ENCODE measurements around the gene PPP1R12B.

The PPP1R12B gene

DNA sequence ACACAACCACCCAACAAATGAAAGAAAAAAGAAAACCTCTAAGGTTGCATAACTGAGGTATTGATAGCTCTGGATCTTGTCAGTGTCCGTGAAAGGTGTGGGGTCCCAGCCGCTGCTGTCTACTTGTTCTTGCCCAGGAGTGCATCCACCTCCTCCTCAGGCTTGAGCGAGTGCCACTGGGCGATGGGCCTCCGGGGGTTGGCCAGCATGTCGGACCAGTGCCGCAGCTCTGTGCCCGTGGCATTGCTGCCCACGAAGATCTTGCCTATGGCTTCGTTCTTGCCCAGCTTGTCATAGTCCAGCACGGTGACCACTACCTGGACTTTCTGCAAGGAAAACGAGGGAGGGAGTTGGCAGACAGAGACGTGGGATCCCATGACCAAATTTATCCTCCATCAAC, 248.1 kb downstream of the PPP1R12B start:
- Mint-ChIP-seq H3K9me3 (no peaks in the 10 kb centered on the region), H3K4me3 (no peak overlapping the region), H3K27ac (no peak overlapping the region), H3K36me3 (ENCODE audit: low read depth) (no peaks in the 10 kb centered on the region), H3K27me3 (ENCODE audit: low read depth, poor library complexity) (peaks cover 22% of the 10 kb centered on the region), H3K4me1 (peaks cover 10% of the 10 kb centered on the region)
- TF ChIP-seq, protein P1, sequence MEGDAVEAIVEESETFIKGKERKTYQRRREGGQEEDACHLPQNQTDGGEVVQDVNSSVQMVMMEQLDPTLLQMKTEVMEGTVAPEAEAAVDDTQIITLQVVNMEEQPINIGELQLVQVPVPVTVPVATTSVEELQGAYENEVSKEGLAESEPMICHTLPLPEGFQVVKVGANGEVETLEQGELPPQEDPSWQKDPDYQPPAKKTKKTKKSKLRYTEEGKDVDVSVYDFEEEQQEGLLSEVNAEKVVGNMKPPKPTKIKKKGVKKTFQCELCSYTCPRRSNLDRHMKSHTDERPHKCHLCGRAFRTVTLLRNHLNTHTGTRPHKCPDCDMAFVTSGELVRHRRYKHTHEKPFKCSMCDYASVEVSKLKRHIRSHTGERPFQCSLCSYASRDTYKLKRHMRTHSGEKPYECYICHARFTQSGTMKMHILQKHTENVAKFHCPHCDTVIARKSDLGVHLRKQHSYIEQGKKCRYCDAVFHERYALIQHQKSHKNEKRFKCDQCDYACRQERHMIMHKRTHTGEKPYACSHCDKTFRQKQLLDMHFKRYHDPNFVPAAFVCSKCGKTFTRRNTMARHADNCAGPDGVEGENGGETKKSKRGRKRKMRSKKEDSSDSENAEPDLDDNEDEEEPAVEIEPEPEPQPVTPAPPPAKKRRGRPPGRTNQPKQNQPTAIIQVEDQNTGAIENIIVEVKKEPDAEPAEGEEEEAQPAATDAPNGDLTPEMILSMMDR (IDR thresholded peaks at IDR 0.05) = no peak
- DNase-seq = no peak

DNA sequence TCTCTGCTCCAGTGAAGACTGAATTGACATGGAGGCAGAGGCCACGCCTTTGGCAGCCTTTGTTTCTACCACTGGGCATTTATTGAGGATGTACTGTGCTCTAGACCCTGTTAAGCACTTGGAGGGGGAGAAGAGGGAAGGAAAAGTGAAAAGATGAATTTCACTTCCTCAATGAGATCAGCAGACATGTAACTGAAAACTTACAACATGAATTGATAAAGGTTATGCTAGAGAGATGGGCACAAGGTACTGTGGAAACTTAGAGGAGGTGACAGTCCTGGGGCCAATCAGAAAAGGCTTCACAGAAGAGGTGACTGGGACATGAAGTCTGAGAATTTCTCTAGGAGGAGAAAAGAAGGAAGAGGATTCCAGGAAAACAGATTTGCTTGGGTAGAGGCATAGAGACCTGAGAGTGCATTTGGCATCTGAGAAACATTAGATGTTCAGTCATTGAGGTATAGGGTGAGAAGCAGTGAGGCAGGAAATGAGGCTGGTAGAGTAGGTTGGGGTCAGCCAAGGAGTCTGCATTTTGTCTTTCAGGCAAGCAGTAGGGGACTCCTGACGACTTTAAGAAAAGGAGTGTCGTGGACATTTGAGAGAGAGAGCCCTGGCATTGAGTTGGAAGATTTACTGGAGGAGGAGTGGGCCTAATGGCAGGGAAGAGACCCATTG, 248.7 kb downstream of the PPP1R12B start:
- Mint-ChIP-seq H3K9me3 (no peaks in the 10 kb centered on the region), H3K27me3 (ENCODE audit: low read depth, poor library complexity) (peaks cover 22% of the 10 kb centered on the region), H3K27ac (peak overlapping the region; percentile 2), H3K4me3 (no peak overlapping the region), H3K36me3 (ENCODE audit: low read depth) (no peaks in the 10 kb centered on the region), H3K4me1 (peaks cover 6% of the 10 kb centered on the region)
- no peak for DNase-seq
- TF ChIP-seq, protein P1 (IDR thresholded peaks at IDR 0.05) = no peak

DNA sequence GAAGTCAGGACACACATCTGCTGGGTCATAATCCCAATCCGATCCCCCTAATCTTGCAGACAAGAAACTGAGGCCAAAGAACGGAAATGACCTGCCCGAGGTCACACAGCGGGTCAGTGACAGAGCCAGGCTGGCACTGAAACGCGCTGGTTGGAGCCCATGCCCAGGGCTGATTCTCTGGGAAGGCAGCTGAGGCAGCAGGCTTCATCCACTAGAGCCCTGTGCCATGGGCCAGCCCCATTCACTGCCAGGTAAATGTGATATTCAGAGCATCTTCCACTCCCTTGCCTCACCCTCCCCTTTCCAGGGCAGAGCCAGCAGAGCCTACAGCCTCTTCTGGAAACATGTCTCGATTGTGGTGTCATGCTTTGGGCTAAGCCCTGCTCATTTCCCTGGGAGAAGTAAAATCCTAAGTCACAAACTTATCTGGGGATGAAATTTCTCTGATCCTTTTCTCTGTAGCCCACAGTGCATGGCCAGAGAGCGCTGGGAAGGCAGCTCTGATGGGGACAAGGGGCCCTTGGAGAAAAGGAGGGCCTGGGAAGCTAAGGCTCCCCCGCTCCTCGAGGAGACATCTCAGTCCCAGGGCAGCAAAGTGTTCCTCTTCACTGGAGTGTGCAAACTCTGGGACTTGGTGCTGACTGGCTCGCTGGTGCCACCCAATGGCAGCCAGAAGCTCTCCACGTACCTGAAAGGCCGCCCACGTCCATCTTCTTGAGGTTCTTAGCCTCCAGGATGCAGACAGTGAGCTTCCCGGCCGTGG, 251.4 kb downstream of the PPP1R12B start:
- TF ChIP-seq, protein P1 (IDR thresholded peaks at IDR 0.05) = peak; percentile 68
- no peaks in the 10 kb centered on the region for H3K9me3 Mint-ChIP-seq
- H3K27me3 Mint-ChIP-seq (ENCODE audit: low read depth, poor library complexity) = peaks cover 15% of the 10 kb centered on the region
- no peaks in the 10 kb centered on the region for H3K36me3 Mint-ChIP-seq (ENCODE audit: low read depth)
- H3K27ac Mint-ChIP-seq = no peak overlapping the region
- no peak overlapping the region for H3K4me3 Mint-ChIP-seq
- peak; percentile 63 for DNase-seq
- H3K4me1 Mint-ChIP-seq = peaks cover 6% of the 10 kb centered on the region

DNA sequence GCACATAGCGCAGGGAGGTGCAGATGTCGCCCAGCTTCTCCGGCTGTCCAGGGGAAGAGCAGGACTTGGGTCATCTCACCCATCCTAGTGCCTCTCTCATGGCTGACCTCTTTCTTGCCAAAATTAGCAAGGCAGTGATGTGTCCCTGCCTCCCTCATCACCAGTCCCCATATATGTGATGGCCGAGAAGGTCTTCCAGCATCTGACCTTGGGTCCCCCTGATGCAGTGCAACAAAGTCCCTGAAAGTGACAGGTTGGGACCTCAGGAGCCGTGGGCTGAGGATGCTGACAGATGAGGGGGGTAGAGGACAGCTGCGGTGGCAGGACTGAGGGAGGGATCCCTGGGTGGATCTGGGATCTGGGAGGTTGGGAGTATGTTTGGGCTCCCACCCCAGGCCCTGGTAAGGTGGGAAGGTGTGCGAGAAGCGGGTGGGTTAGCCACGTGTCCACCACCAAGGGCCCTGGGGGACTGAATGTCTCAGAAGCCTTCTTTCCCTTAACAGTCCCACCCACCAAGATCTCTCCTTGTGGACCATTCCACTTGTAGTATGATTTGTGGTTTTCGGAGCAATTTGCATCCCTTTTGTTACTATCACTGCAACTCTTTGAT, 252.0 kb downstream of the PPP1R12B start:
- H3K36me3 Mint-ChIP-seq (ENCODE audit: low read depth) = no peaks in the 10 kb centered on the region
- no peak overlapping the region for H3K27ac Mint-ChIP-seq
- no peak overlapping the region for H3K4me3 Mint-ChIP-seq
- peaks cover 6% of the 10 kb centered on the region for H3K4me1 Mint-ChIP-seq
- no peaks in the 10 kb centered on the region for H3K9me3 Mint-ChIP-seq
- DNase-seq = no peak
- peaks cover 12% of the 10 kb centered on the region for H3K27me3 Mint-ChIP-seq (ENCODE audit: low read depth, poor library complexity)
- TF ChIP-seq, protein P1 (IDR thresholded peaks at IDR 0.05) = no peak

DNA sequence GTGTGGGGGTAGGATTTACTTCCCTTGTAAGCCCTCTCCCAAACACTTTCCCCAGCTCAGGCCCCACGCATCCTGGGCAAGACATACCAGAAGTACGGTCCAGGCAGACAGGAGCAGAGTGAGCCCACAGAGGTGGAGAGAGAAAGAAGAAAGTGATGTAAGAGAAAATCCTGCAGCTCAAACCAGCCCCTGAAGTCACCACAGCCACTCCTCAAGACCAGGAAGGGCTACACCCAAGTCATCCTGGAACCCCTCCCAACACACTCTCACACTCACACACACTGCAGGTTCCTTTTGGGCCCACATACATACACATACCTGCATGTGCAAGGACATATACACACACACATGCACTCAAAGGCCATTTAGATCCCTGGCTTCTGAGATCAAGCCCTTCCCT, 254.9 kb downstream of the PPP1R12B start:
- TF ChIP-seq, protein P1 (IDR thresholded peaks at IDR 0.05) = no peak
- Mint-ChIP-seq H3K4me1 (peaks cover 6% of the 10 kb centered on the region), H3K9me3 (no peaks in the 10 kb centered on the region), H3K27me3 (ENCODE audit: low read depth, poor library complexity) (peaks cover 7% of the 10 kb centered on the region), H3K4me3 (no peak overlapping the region), H3K36me3 (ENCODE audit: low read depth) (no peaks in the 10 kb centered on the region), H3K27ac (no peak overlapping the region)
- DNase-seq = no peak
